Cardiac fibroblast (primary cell): ENCODE results near the gene POLR2C.

Experiments used
- DNase-seq, 2 donors: peaks; one replicate each; pipeline versions ENCODE4 v3.0.0 to v3.0.0-alpha.2; 2010; ENCODE audit warnings: low read depth in 2 of 2
- H3K4me3 ChIP-seq, 2 donors: replicated peaks in 1 of 2; 1 replicate in 1 of 2; 2 replicates in 1 of 2; pipeline ENCODE4 v1.5.1; 2011; ENCODE audit warnings: low read depth in 2 of 2, low read length in 2 of 2, mild to moderate bottlenecking in 2 of 2, moderate library complexity in 1 of 2
- TF ChIP-seq, protein P1 (sequence below): IDR thresholded peaks from one replicate; pipeline ENCODE4 v1.5.1; 2011; ENCODE audit warnings: low read depth, mild to moderate bottlenecking, low read length, inconsistent platforms

POLR2C gene

GRCh38 chr16:57514791-57515600, 52.5 kb downstream of the POLR2C start:
- no peak for DNase-seq
- H3K4me3 ChIP-seq, result no peak overlapping the region
- TF ChIP-seq, protein P1, sequence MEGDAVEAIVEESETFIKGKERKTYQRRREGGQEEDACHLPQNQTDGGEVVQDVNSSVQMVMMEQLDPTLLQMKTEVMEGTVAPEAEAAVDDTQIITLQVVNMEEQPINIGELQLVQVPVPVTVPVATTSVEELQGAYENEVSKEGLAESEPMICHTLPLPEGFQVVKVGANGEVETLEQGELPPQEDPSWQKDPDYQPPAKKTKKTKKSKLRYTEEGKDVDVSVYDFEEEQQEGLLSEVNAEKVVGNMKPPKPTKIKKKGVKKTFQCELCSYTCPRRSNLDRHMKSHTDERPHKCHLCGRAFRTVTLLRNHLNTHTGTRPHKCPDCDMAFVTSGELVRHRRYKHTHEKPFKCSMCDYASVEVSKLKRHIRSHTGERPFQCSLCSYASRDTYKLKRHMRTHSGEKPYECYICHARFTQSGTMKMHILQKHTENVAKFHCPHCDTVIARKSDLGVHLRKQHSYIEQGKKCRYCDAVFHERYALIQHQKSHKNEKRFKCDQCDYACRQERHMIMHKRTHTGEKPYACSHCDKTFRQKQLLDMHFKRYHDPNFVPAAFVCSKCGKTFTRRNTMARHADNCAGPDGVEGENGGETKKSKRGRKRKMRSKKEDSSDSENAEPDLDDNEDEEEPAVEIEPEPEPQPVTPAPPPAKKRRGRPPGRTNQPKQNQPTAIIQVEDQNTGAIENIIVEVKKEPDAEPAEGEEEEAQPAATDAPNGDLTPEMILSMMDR, result no peak

GRCh38 chr16:57516176-57516725, 53.8 kb downstream of the POLR2C start:
- no peak overlapping the region for H3K4me3 ChIP-seq
- TF ChIP-seq, protein P1, result no peak
- DNase-seq, result no peak

- no peak for DNase-seq
- TF ChIP-seq, protein P1, result no peak
- H3K4me3 ChIP-seq, result no peak overlapping the region
These were observed 54.3 kb downstream of the POLR2C start for GRCh38 chr16:57516773-57517172.

DNA sequence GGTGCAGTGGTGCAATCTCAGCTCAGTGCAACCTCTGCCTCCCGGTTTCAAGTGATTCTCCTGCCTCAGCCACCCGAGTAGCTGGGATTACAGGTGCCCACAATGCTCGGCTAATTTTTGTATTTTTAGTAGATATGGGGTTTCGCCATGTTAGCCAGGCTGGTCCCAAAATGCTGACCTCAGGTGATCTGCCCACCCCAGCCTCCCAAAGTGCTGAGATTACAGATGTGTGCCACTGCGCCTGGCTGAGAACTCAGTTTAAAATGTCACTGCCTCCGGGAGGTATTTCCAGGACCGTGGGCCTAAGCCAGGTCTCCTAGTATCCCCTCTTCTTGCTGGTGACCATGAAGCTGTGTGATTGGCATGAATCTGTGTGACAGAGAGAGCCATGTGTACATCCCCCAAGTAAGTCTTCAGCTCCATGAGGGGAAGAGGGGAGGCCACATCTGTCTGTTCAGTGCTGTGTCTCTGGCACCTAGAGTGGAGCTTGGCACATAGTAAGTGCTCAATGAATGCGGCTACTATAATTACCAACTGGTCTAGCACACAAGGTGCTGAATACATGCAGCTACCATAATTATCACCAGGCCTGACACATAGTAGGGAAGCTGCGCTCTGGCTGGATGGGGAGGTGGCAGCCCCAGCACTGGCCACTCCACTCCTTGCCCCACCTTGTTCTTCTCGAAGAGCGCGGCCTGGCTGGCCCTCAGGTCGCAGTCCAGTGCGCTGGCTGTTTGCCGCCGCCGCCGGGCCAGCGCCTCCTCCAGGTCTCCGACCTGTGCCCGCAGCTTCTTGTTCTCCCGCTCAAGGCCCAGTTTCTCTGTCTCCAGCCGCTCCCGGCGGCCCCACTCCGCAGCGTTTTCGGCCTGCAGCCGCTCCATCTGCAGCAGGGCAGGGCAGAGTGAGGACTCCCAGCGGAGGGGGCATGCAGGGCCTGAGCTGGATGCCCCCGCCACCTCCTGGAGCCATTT, 55.2 kb downstream of the POLR2C start:
- DNase-seq, result no peak
- TF ChIP-seq, protein P1, result no peak

DNA sequence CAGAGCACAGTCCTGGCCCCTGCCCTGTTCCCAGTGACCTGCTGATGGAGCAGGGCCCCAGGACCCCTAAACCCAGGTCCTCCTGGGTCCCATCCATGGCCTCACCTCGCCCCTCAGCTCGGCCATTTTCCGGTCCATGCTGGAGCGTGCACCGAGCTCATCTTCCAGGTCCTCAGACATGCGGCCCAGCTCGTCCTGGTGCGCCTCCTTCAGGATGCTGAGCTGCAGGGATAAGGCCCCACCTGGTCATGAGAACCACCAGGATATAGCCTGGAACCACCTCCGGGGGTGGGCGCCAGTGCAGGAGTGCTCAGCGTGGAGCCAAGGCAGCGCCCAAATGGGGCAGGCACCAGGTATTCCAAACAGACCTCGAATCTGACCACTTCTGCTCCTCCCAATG, 56.0 kb downstream of the POLR2C start:
- no peak overlapping the region for H3K4me3 ChIP-seq
- no peak for DNase-seq
- TF ChIP-seq, protein P1, result no peak

More for the DNA sequence above, 55.2 kb downstream of the POLR2C start:
- no peak overlapping the region for H3K4me3 ChIP-seq

DNA sequence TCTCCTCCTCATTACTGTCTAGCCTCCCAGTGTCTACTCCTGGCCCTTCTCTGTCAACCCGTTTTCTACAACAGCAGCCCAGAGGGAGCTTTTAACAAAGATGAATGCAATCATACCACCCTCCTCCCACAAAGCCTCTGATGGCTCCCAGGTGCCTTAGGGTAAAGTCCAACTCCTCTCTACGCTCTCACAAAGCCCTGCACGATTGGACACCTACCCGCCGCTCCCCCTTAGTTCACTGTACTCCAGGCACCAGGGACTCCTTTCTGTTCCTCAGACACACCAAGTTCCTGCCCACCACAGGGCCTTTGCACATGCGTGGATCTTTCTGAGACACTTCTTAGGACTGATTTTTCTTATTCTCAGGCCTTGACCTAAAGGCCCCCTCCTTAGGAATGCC, 56.4 kb downstream of the POLR2C start:
- no peak for DNase-seq
- TF ChIP-seq, protein P1, result no peak
- no peak overlapping the region for H3K4me3 ChIP-seq
